ENCODE measurements around the gene STK16. TPM values are rescaled to one million over a fixed set of nuclear protein-coding genes. Genes with fewer than 3 reads are reported as not detected.
"Not testable (repeated sequence)": the region's sequence is repeated elsewhere in the genome, so short reads cannot be mapped to it uniquely, and the experiment has no call there.

STK16 gene
- total RNA-seq, 2 experiments from 2014 or later = 27.8 to 30.7 TPM

DNA sequence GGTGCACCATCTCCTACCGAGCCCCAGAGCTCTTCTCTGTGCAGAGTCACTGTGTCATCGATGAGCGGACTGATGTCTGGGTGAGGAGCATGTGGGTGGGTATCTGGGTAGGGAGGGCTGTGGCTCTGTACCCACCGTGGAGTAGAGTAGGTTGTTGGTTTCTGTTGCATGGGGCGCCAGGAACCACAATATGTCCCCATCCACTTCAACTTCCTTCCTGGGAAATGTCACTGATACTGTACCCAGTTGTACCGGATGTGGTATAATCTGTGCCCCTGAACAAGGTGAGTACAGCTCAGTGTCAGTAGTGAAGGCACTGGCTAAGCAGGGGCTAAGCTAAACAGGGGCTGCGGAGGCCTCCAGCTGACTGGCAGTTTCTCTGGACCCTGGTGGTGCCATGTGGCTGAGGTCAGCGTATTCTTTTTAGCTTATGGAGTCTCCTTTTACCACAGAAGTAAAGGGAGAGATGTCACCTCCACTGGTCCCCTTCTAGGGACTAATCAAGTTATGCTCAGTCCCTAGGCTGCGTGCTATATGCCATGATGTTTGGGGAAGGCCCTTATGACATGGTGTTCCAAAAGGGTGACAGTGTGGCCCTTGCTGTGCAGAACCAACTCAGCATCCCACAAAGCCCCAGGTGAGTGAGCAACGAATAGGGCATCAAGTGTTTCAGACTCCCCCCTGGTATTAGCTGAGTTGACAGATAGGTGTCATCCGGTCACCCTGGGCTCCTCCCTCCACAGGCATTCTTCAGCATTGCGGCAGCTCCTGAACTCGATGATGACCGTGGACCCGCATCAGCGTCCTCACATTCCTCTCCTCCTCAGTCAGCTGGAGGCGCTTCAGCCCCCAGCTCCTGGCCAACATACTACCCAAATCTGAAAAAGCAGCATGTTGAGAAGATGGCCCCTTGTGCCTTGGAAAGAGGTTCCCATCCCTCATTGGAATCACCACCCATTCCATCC is 2.7 kb downstream of the STK16 start:
- Mint-ChIP-seq H3K4me3 (peak overlapping the region; percentile 97), H3K4me1 (peaks cover 78% of the 10 kb centered on the region), H3K9me3 (no peaks in the 10 kb centered on the region), H3K36me3 (peaks cover 54% of the 10 kb centered on the region), H3K27me3 (no peaks in the 10 kb centered on the region), H3K27ac (peak overlapping the region; percentile 76)
- DNase-seq = peak; percentile 61

DNA sequence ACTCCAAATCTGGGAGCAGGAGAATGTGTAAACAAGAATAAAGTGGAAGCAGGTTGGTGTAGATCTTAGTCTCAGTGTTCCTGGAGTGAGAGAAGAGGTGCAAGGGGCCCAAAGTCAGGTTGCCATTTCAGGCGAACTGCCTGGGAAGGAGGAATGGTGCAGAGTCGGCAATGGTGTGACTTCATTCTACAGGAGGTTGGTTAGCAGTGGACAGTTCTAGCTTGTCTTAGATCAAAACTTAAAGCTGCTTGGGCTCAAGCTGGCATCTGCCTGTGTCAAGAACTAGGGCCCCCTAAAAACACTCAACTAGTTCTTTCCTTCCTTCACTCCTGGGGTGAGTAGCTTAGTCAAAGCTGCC is 3.5 kb downstream of the STK16 start:
- Mint-ChIP-seq H3K9me3 (no peaks in the 10 kb centered on the region), H3K4me3 (peak overlapping the region; percentile 64), H3K27ac (peak overlapping the region; percentile 76), H3K27me3 (no peaks in the 10 kb centered on the region), H3K36me3 (peaks cover 54% of the 10 kb centered on the region), H3K4me1 (peaks cover 75% of the 10 kb centered on the region)
- DNase-seq = no peak

DNA sequence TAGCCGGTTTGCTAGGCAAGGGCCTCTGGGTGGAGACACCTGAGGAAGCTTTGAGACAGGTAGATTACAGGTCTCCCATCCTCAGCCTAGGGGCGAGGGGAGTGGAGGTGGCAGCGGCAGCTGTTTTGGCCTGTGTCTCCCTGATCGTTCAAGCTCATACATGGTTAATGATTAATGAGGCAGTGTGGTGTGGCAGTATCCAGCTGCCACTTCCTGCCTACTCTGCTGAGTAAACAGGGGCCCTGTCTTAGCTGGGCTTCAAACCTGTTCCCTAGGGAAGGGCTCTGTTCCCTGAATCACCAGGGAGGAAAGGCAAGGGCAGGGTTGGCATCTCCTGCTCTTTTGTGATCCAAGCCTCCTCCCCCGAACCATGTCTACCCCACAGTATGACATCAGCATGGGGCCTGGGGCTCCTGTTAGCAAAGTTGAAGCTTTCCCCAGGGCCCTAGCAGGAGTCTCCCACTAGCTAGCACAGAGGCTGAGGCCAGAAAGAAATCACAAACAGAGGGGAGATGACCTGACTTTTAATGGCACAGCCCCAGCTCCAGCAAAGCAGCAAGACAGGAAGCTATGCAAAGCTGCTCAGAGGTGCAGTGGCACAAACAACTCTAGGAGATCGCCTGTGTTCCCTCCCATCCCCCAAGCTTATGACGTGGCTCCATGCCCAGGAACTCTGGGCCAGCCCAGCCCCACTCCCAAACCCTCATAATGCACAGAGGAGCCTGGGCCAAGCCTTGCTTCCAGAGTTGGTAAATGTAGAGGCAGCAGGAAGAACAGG is 4.1 kb downstream of the STK16 start:
- Mint-ChIP-seq H3K4me1 (peaks cover 71% of the 10 kb centered on the region), H3K27ac (peak overlapping the region; percentile 76), H3K4me3 (peak overlapping the region; percentile 64), H3K9me3 (no peaks in the 10 kb centered on the region), H3K36me3 (peaks cover 54% of the 10 kb centered on the region), H3K27me3 (no peaks in the 10 kb centered on the region)
- peak; percentile 24 for DNase-seq

DNA sequence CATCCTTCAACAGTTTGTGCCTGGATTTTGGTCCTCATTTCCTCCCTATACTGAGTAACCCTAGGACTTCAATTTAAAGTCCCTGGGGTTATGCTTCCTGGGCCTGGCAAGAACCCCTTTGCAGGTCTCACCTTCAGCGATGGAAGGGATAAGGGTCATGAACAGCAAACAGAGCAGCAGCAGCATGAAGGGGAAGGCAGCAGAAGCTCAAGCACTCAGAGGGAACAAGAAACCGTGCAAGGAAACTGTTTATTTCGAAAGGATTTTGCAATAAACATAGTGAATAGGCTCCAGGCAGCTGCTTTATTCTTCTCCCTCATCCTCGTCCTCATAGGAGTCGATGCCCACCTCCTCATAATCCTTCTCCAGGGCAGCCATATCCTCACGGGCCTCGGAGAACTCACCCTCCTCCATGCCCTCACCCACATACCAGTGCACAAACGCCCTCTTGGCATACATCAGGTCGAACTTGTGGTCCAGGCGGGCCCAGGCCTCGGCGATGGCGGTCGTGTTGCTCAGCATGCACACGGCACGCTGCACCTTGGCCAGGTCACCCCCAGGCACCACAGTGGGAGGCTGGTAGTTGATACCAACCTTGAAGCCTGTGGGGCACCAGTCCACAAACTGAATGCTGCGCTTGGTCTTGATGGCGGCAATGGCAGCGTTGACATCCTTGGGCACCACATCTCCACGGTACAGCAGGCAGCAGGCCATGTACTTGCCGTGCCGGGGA is 4.9 kb downstream of the STK16 start:
- H3K27me3 Mint-ChIP-seq = no peaks in the 10 kb centered on the region
- peaks cover 67% of the 10 kb centered on the region for H3K4me1 Mint-ChIP-seq
- peaks cover 54% of the 10 kb centered on the region for H3K36me3 Mint-ChIP-seq
- no peak for DNase-seq
- peak overlapping the region; percentile 64 for H3K4me3 Mint-ChIP-seq
- H3K9me3 Mint-ChIP-seq = no peaks in the 10 kb centered on the region
- H3K27ac Mint-ChIP-seq = peak overlapping the region; percentile 76

DNA sequence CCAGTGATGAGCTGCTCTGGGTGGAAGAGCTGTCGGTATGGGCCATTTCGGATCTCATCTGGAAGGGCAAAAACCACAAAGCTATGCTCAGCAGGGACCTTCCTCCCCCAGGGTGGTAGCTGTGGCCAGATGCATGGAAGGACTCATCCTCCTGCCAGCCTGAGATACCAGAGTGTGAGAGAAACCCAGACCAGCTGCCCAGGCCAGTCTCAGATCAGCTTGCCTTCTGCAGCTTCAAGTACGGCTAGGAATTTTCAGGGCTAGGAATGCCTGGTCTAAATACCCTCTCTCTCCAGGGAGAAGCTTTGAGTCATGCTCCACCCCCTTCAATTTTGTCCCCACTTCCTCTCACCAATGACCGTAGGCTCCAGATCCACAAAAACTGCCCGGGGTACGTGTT is 6.4 kb downstream of the STK16 start:
- H3K9me3 Mint-ChIP-seq = no peaks in the 10 kb centered on the region
- no peaks in the 10 kb centered on the region for H3K27me3 Mint-ChIP-seq
- DNase-seq = no peak
- peak overlapping the region; percentile 97 for H3K4me3 Mint-ChIP-seq
- H3K27ac Mint-ChIP-seq = peak overlapping the region; percentile 94
- H3K36me3 Mint-ChIP-seq = peaks cover 50% of the 10 kb centered on the region
- H3K4me1 Mint-ChIP-seq = peaks cover 66% of the 10 kb centered on the region

DNA sequence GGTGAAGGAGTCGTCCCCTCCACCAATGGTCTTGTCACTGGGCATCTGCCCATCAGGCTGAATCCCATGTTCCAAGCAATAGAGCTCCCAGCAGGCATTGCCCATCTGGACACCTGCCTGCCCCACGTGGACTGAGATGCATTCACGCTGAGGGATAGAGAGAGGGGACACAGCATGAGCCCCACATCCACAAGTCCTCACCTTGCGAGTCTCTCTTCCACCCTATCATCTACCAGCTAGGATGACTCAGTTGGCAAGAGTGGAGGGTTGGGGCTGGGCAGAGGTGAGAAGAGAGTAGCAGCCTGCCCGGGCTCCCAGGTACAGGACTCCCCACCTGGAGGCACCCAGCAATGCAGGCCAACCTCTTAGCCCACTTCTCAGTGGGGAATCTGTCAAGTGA is 6.8 kb downstream of the STK16 start:
- Mint-ChIP-seq H3K27me3 (no peaks in the 10 kb centered on the region), H3K4me3 (peak overlapping the region; percentile 97), H3K9me3 (no peaks in the 10 kb centered on the region), H3K27ac (peak overlapping the region; percentile 94), H3K36me3 (peaks cover 46% of the 10 kb centered on the region), H3K4me1 (peaks cover 62% of the 10 kb centered on the region)
- peak; percentile 33 for DNase-seq

DNA sequence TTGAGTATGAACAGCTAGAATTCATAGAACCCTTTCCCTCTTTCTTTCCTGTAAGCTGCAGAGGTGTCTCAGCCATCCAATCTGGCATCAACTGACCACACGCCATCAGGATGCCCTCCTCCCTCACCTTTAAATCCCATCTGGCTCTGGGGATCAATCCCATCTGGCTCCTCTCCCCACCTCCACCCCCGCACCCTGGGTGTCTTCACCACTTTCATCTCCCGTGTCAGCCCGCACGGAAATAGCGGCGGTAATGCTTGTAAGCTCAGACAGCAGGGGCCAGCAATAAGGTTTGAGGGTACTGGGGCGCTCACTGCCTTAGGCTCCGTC is 7.3 kb downstream of the STK16 start:
- Mint-ChIP-seq H3K27ac (peak overlapping the region; percentile 94), H3K4me1 (peaks cover 57% of the 10 kb centered on the region), H3K4me3 (peak overlapping the region; percentile 97), H3K9me3 (no peaks in the 10 kb centered on the region), H3K36me3 (peaks cover 41% of the 10 kb centered on the region), H3K27me3 (no peaks in the 10 kb centered on the region)
- DNase-seq = no peak

DNA sequence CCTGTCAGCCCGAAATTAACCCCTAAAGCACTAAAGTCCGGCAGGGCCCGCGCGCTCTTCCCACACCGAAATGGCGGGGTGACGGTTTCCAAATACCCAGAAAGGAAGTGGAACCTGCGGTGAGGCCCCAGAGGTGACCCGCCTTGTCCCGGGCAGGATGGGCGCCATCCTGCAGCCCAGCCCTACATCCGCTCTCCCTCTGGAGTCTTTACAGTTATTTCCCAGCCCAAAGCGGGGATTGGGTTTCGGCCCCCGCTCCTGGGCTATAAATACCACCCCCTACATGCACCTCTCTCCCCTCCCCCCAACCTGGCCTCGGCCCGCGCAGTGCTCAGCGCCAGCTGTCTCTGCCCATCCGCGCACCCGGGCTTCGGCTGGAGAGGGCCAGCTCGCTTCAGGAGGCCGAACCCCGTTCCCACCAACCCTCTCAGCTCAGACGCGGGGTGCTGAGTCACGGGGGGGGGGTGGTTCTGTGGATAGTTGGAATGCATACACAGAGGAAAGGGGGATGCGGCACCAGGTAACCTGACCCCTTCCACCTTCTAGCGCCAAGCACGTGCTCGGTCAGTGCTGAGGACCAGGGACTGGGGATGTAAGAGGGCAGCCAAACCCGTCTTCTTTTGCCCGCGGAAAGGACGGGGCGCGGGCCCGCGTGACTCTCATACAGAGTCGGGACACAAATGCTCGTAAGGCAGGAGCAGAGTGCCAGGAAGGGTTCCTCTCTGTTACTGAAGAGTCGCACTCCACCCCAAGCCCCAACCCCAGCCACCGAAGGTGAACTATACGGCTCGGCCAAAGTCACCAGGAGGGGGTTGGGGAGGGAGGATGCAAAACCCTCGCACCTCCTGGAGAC is 7.8 kb downstream of the STK16 start, which contains the start of gene TUBA4B:
TUBA4B (plus strand) TSS at position 344 of the 853 bp plus-strand sequence; CDS start at position 509, 165 bp downstream.
- DNase-seq = peak; percentile 66
- H3K27ac Mint-ChIP-seq = peak within 1 kb of the TSS; percentile 95
- H3K27me3 Mint-ChIP-seq = no peaks in the 10 kb centered on the region
- peak within 1 kb of the TSS; percentile 97 for H3K4me3 Mint-ChIP-seq
- peaks cover 52% of the 10 kb centered on the region for H3K4me1 Mint-ChIP-seq
- H3K9me3 Mint-ChIP-seq = no peaks in the 10 kb centered on the region
- H3K36me3 Mint-ChIP-seq = peaks cover 38% of the 10 kb centered on the region

DNA sequence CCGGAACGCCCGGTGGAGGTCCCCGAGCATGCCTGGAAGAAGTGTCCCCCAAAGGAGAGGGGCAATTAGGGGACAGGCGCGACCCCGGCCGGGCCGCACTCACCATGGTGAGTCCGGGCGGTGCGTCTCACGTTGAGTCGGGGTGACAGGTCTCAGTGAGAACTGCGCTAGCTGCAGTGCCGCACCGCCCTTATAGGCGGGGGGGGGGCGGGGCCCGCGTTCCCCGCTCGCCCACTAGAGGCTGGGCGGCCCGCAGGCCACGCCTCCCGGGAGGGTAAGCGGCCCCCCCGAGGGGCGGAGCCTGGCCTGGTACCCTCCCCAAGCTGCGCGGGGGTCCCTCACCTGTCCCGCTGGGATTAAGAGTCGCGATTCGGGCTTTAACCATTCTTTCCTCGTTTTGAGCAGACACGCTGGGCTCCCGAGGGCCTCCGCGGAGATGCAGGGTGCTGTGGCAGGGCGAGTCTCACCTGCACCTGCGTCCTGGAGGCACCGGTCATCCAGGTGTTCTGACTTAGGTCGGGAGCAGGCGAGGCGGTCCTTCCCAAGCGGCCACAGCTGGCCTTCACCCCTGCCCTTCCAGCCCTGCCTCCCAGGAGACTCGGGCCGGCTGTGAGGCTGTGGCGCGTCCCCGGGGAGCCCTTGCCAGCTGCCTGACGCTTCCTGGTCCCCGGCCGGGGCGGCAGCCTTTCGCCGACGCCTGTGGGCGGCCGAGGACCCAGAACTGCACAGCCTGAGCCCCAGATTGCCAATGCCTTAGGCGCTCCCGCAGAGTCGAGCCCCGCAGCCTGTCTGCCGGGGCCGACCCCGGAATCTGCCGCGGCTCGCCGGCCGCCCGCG is 8.7 kb downstream of the STK16 start, which contains the start of gene TUBA4A:
TUBA4A (minus strand) TSS at position 166 of the 837 bp plus-strand sequence; CDS start at position 106, 60 bp downstream.
- peak; percentile 90 for DNase-seq
- Mint-ChIP-seq H3K36me3 (peaks cover 29% of the 10 kb centered on the region), H3K4me3 (peak within 1 kb of the TSS; percentile 97), H3K27me3 (no peaks in the 10 kb centered on the region), H3K27ac (peak within 1 kb of the TSS; percentile 95), H3K4me1 (peaks cover 43% of the 10 kb centered on the region), H3K9me3 (no peaks in the 10 kb centered on the region)

DNA sequence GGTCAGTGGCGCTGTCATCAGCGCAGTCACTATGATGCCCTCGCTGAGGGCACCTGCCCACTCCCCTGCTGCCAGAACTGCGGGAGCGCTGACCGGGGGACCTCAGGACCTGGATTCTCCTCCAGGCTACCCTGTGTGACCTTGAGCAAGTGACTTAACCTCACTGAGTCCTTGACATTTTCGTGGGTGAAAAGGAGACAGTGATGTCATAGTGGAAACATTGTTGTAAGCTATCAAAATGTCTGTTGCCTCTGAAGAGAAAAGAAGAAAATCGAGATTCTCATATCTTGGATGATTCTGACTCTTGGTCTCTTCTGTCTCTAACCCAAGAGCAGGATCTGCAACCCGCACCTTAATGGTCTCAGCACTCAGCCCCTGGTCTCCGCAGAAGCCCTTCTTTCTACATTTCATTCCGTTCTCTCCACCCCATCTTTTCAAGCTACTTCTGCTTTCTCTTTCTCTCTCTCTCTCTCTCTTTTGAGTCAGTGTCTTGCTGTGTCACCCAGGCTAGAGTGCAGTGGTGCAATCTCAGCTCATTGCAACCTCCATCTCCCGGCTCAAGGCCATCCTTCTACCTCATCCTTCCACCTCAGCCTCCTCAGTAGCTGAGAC is 9.4 kb downstream of the STK16 start:
- Mint-ChIP-seq H3K4me3 (peak overlapping the region; percentile 97), H3K27ac (peak overlapping the region; percentile 95), H3K4me1 (peaks cover 36% of the 10 kb centered on the region), H3K9me3 (no peaks in the 10 kb centered on the region), H3K36me3 (peaks cover 26% of the 10 kb centered on the region), H3K27me3 (no peaks in the 10 kb centered on the region)
- peak; percentile 42 for DNase-seq

DNA sequence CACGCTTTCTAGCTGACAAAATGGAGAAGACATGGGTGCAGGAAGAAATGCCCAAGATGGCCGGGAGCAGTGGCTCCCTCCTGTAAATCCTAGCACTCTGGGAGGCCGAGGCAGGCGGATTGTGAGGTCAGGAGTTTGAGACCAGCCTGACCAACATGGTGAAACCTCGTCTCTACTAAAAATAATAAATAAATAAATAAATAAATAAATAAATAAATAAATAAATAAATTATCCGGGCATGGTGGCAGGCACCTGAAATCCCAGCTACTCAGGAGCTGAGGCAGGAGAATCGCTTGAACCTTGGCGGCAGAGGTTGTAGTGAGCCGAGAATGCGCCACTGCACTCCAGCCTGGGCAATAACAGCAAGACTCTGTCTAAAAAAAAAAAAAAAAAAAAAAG is 13.7 kb downstream of the STK16 start:
- DNase-seq, H3K4me3 Mint-ChIP-seq, H3K36me3 Mint-ChIP-seq, H3K9me3 Mint-ChIP-seq, H3K27me3 Mint-ChIP-seq, H3K27ac Mint-ChIP-seq: not testable (repeated sequence)
- H3K4me1 Mint-ChIP-seq = peaks cover 14% of the 10 kb centered on the region

DNA sequence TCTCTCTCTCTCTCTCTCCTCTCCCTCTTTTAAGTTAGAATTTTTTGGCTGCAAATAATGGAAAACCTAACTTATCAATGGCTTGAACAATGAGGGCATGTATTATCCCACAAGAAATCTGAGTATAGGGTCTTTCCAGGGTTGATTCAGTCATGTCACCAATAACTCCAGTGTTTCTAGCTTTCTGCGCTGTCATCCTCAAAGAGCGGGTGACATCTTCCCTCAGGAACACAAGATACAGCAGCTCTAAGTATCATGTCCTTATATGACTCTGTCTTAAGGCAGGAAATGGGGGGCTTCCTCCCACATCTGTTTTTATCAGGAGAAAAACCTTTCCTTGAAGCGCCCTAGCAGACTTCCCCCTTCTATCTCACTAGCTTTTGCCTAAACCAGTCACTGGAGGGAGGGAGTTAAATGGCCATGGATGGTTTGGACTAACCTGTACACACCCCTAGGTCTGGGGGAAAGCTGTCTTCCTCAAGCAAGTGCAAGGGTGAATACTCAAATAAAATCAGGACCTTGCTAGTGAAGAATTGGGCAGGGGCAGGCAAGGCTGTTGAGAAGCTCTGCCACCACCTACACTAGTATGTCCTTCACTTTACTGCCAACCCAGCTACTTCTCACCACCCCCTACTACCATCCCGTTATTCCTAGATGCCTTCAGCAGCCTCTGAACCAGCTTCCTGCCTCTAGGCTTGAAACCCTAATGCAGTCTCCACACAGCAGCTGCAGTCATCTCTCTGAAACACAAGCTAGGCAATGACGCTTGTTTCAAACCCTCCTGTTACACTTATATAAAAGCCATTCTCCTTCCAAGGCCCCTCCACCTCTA is 16.0 kb downstream of the STK16 start:
- Mint-ChIP-seq H3K4me1 (peaks cover 5% of the 10 kb centered on the region), H3K36me3 (no peaks in the 10 kb centered on the region), H3K9me3 (no peaks in the 10 kb centered on the region), H3K4me3 (no peak overlapping the region), H3K27ac (no peak overlapping the region), H3K27me3 (peaks cover 2% of the 10 kb centered on the region)
- DNase-seq = no peak

All from activated naive CD8-positive, alpha-beta T cell treated with anti-CD3 and anti-CD28 coated beads for 36 hours (primary cell).